GM12878 (cell line): Measurements from ENCODE around the gene SLC39A11. TPM values are rescaled to one million over a fixed set of nuclear protein-coding genes. Genes with fewer than 3 reads are reported as not detected.

ENCODE experiments used
- ATAC-seq: fragments of 200-7000 bp; cut with Tn5 transposase; 3 replicates; pipeline ENCODE4 v1.9.1; 2020; ENCODE audit warnings: mild to moderate bottlenecking, moderate library complexity
- BruUV-seq: library from RNA; stranded (reverse); fragments of 400-500 nt; replicated peaks from 2 replicates; lab custom pipeline; 2021; lab: Mats Ljungman, UMichigan
- CTCF ChIA-PET: fragments of 300-600 bp; sonication (Branson Sonifier 250); formaldehyde crosslinking; extraction: SDS; loops from one replicate; lab custom pipeline; 2021; ENCODE audit warnings: inconsistent platforms; lab: Yijun Ruan, JAX
- POLR2A ChIA-PET: fragments of 350-600 bp; formaldehyde crosslinking; extraction: SDS; loops from one replicate; lab custom pipeline; 2021; ENCODE audit warnings: inconsistent platforms; lab: Charles Lee
- RAD21 ChIA-PET: fragments of 300-600 bp; sonication (Branson Sonifier 250); formaldehyde crosslinking; loops from one replicate; lab custom pipeline; 2023; ENCODE audit warnings: antibody characterized with exemption; ENCODE audit not compliant: unreplicated experiment; lab: Charles Lee
- SMC1A ChIA-PET: fragments of 300-600 bp; sonication (Branson Sonifier 250); formaldehyde crosslinking; loops from one replicate; lab custom pipeline; 2023; ENCODE audit not compliant: unreplicated experiment, uncharacterized antibody; lab: Charles Lee
- DNase-seq: peaks from one replicate; pipeline ENCODE4 v3.0.0-alpha.2; 2011; ENCODE audit warnings: low read depth, low spot score
- FAIRE-seq: peaks from 3 replicates; lab custom pipeline; 2011; peaks lifted over from hg19 to GRCh38; lab: Jason Lieb, UNC
- H2AFZ ChIP-seq: 2 replicates; pipeline ENCODE4 v1.6.0; 2011; ENCODE audit warnings: low read depth, low read length, control low read depth; ENCODE audit not compliant: control insufficient read depth
- H3K27ac ChIP-seq: 2 replicates; pipeline ENCODE4 v1.5.1; 2011; ENCODE audit warnings: control low read depth; ENCODE audit not compliant: control insufficient read depth, insufficient read depth
- H3K27me3 ChIP-seq, 2 experiments: replicated peaks in 1 of 2; 2 replicates each; pipeline versions ENCODE4 v1.6.0 to v1.6.1; 2011; ENCODE audit warnings: low read length in 1 of 2; ENCODE audit not compliant: control insufficient read depth in 2 of 2, insufficient read depth in 2 of 2
- H3K36me3 ChIP-seq, 2 experiments: 2 replicates each; pipeline ENCODE4 v1.5.1; 2011; ENCODE audit warnings: low read length in 1 of 2; ENCODE audit not compliant: control insufficient read depth in 2 of 2, insufficient read depth in 2 of 2
- H3K4me1 ChIP-seq: 2 replicates; pipeline ENCODE4 v1.6.1; 2011; ENCODE audit warnings: mild to moderate bottlenecking, low read length, moderate library complexity, mixed read lengths; ENCODE audit not compliant: control insufficient read depth, insufficient read depth
- H3K4me2 ChIP-seq: 2 replicates; pipeline ENCODE4 v1.6.0; 2011; ENCODE audit warnings: control low read depth; ENCODE audit not compliant: control insufficient read depth, insufficient read depth
- H3K4me3 ChIP-seq: fragments of 200-600 bp; sonication (generic); 2 replicates; pipeline ENCODE4 v1.5.1; 2016
- H3K79me2 ChIP-seq: 2 replicates; pipeline ENCODE4 v1.6.0; 2011; ENCODE audit warnings: low read length; ENCODE audit not compliant: control insufficient read depth, insufficient read depth
- H3K9ac ChIP-seq: 2 replicates; pipeline ENCODE4 v1.8.0; 2011; ENCODE audit warnings: low read length, control low read depth, mixed read lengths; ENCODE audit not compliant: control insufficient read depth, insufficient read depth
- H3K9me3 ChIP-seq: replicated peaks from 3 replicates; pipeline ENCODE4 v1.5.1; 2011; ENCODE audit warnings: mild to moderate bottlenecking, low read length; ENCODE audit not compliant: control insufficient read depth, insufficient read depth
- H4K20me1 ChIP-seq: 2 replicates; pipeline ENCODE4 v1.6.0; 2011; ENCODE audit not compliant: control insufficient read depth, insufficient read depth
- EED ChIP-seq: sonication (generic); IDR thresholded peaks from 2 replicates; pipeline ENCODE4 v1.6.1; 2016; ENCODE audit warnings: antibody characterized with exemption, low read depth
- ELK1 ChIP-seq: IDR thresholded peaks from 2 replicates; pipeline ENCODE4 v1.6.1; 2012; ENCODE audit warnings: low read depth, low read length, improper control_type of control experiment
- EP300 ChIP-seq, 2 experiments: fragments of 150-350 bp in 1 of 2; IDR thresholded peaks; 2 replicates each; pipeline ENCODE4 v1.6.1; 2011 to 2012; ENCODE audit warnings: low read depth in 2 of 2, low read length in 2 of 2, borderline replicate concordance in 1 of 2, improper control_type of control experiment in 1 of 2, inconsistent platforms in 1 of 2; ENCODE audit not compliant: control insufficient read depth in 1 of 2
- HCFC1 ChIP-seq: fragments of 150-350 bp; IDR thresholded peaks from 2 replicates; pipeline ENCODE4 v1.6.1; 2014; ENCODE audit warnings: low read length
- IKZF1 ChIP-seq: fragments of 450-650 bp; conservative IDR thresholded peaks from 2 replicates; pipeline ENCODE4 v1.6.1; 2017; ENCODE audit warnings: antibody characterized with exemption, mild to moderate bottlenecking
- IRF5 ChIP-seq: fragments of 450-650 bp; IDR thresholded peaks from 2 replicates; pipeline ENCODE4 v1.6.1; 2017; ENCODE audit warnings: borderline replicate concordance
- KAT2A ChIP-seq: conservative IDR thresholded peaks from 2 replicates; pipeline ENCODE4 v1.6.1; 2011; ENCODE audit warnings: low read depth, low read length; ENCODE audit not compliant: control insufficient read depth
- REST ChIP-seq: IDR thresholded peaks from 2 replicates; pipeline ENCODE4 v1.6.1; 2012; ENCODE audit warnings: mild to moderate bottlenecking, low read depth, low read length
- SMAD5 ChIP-seq: IDR thresholded peaks from 2 replicates; pipeline ENCODE4 v1.6.1; 2016; ENCODE audit warnings: antibody characterized with exemption, low read depth
- ZNF24 ChIP-seq: fragments of 450-650 bp; IDR thresholded peaks from 2 replicates; pipeline ENCODE4 v1.6.1; 2017; ENCODE audit warnings: antibody characterized with exemption, mild to moderate bottlenecking
- ZNF384 ChIP-seq: IDR thresholded peaks from 2 replicates; pipeline ENCODE4 v1.6.1; 2012; ENCODE audit warnings: low read depth, mild to moderate bottlenecking, low read length, improper control_type of control experiment, borderline replicate concordance
- WGBS: methylation state at CpG from one replicate; pipeline ENCODE4 v1.1.6; 2016; ENCODE audit warnings: low lambda C conversion rate; ENCODE audit not compliant: insufficient replicate concordance, insufficient coverage; ENCODE audit errors: missing lambda C conversion rate; 5-methylcytosine and 5-hydroxymethylcytosine counted together
- in situ Hi-C: fragments of 300-500 bp; cut with MboI; formaldehyde crosslinking; loops from 9 replicates; pipeline ENCODE4 v1.14.3; 2018; ENCODE audit warnings: mixed read lengths
- intact Hi-C: fragments of 100-400 bp; cut with micrococcal nuclease; formaldehyde crosslinking; loops from one replicate; pipeline ENCODE4 v1.14.2; 2022; ENCODE audit not compliant: unreplicated experiment
- polyA plus RNA-seq, 11 experiments: library from polyadenylated mRNA; depleted of rRNA in 4 of 11; unstranded in 6 of 11; stranded (reverse) in 5 of 11; fragments of >200 nt; fragmentation: Nextera tagmentation in 4 of 11; fragmentation: Illumina TruSeq in 1 of 11; extraction: Ambion mirVana in 4 of 11; extraction: Trizol in 1 of 11; gene quantifications; 1 replicate in 1 of 11; 2 replicates in 10 of 11; pipeline versions ENCODE4 v1.2.1 to v1.2.3, GENCODE V29; 2011 to 2016; ENCODE audit warnings: inconsistent platforms in 2 of 11, missing spikeins in 2 of 11, low read depth in 1 of 11
- total RNA-seq, 4 experiments: library from RNA; depleted of rRNA in 3 of 4; stranded (reverse); fragments of >200 nt in 3 of 4; fragmentation: Illumina TruSeq in 1 of 4; extraction: Trizol in 1 of 4; gene quantifications; 2 replicates each; pipeline versions ENCODE4 v1.2.1 to v1.2.3, GENCODE V29; 2013 to 2021

Gene SLC39A11
- total and polyA plus RNA-seq, 10 of the 15 experiments (the other 5 are each of a cell fraction or from before 2014, with no cell fraction given): 8.6 to 23.8 (median 14.0) TPM

- ChIA-PET RAD21 (interaction anchor here (1.5 kb wide), 1 partner anchor 105 kb away, joined by 3 read pairs; no protein-coding TSS in a partner anchor), SMC1A (interaction anchor here (0.6 to 4.0 kb wide), 9 partner anchors 8 to 107 kb away, joined by 3 to 23 read pairs (median 4); no protein-coding TSS in a partner anchor), CTCF (interaction anchor here (0.6 to 1.4 kb wide), 6 partner anchors 31 to 107 kb away, joined by 3 to 6 read pairs (median 4); no protein-coding TSS in a partner anchor), POLR2A (interaction anchor here (0.9 kb wide), 1 partner anchor 13 kb away, joined by 6 read pairs; no protein-coding TSS in a partner anchor)
- no peaks in the 10 kb centered on the region; a peak in 1 of 4 replicates for H3K27me3 ChIP-seq
- no peak for FAIRE-seq
- no peaks in the 10 kb centered on the region for H3K4me1 ChIP-seq
- TF ChIP-seq REST (no peak), IKZF1 (no peak), SMAD5 (no peak), ELK1 (no peak), KAT2A (no peak), ZNF24 (no peak), EP300 (IDR thresholded peaks at IDR 0.05; ENCODE audit: borderline replicate concordance in 1 of 2, control insufficient read depth in 1 of 2, low read depth in 2 of 2, low read length in 2 of 2) (no peak), EED (no peak), IRF5 (no peak), ZNF384 (no peak), HCFC1 (no peak)
- peaks cover 5% of the 10 kb centered on the region; the same call in 2 of the 3 replicates for H3K9me3 ChIP-seq
- H2AFZ ChIP-seq: no peak overlapping the region
- no peaks in the 10 kb centered on the region for H3K36me3 ChIP-seq
- DNase-seq: no peak
- H3K4me3 ChIP-seq: no peak overlapping the region
- no peak overlapping the region for H3K27ac ChIP-seq
- BruUV-seq: no TSS peak
- in situ Hi-C loops: no loop called here
- H3K4me2 ChIP-seq: no peak overlapping the region
- WGBS: 35% methylated on average over 7 of the region's 7 CpGs
- no peak for ATAC-seq
- H3K9ac ChIP-seq: no peak overlapping the region
- intact Hi-C loops: loop anchor here (5.0 kb wide), 1 partner anchor 58 kb away; no protein-coding TSS in a partner anchor
- no peaks in the 10 kb centered on the region for H3K79me2 ChIP-seq
- no peaks in the 10 kb centered on the region for H4K20me1 ChIP-seq
Observed at GRCh38 chr17:72619976-72620650, 472.4 kb downstream of the SLC39A11 start.
